Suppressor macrophage (primary cell): ENCODE results near the gene TAF3.

Experiments
- DNase-seq, 4 experiments: peaks; one replicate each; pipeline ENCODE4 v3.0.0-alpha.2; 2020 to 2022

The TAF3 gene

DNA sequence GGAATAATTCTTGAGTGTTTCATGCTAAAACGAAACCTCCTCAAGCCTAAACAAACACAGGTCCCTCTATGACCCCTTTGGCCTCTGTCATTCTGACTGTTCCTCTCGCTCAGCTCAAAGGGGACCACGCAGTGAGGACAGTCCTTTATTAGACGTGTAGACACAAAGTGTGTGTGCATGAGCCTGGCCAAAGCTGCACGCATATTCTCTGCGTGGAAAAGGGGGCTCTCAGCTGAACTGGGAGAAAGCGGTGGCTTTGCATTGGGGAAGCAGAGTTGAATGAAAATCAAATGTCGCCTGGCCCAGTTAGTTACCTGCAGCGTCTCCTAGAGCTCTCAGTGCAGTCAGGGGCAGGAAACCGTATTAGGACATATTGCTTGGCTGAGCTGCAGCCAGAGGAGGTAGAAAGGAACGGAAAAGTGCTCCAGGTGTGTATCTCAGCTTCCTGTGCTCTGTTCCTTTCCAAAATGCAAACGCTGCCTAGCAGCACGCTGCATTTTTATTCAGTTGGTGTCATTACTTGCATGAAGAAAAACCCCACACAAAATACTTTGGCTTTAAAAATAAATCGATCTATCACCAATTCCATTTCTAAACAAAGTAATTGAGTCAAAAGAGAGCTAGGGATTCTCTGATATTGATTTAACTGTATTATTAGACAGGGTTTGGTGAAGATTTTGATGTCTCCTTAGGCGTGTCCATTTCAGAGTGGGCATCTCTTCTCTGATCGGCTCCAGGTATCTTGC is 241.1 kb downstream of the TAF3 start:
- no peak for DNase-seq

GRCh38 chr10:8060010-8060703 is 241.9 kb downstream of the TAF3 start:
- DNase-seq = no peak

DNA sequence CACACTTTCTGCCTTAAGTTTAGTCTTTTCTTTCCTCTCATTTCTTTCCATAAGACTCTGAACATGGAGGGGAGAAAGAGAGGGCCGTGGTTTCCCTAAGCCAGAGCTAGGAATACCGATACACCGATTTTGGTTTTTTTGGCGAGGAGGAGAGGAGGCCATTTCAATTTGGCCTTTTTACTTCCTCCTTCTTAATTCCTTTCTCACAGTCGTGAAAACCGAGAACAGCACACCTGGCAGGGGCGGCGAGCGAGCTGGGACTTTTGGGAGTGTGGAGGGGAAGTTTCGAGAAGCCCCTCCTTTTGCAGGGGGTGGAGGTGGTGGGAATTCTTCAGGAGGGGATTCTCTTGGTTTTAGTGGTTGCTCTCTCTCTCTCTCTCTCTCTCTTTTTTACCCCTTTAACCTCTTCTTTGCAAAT is 242.4 kb downstream of the TAF3 start:
- DNase-seq = no peak

DNA sequence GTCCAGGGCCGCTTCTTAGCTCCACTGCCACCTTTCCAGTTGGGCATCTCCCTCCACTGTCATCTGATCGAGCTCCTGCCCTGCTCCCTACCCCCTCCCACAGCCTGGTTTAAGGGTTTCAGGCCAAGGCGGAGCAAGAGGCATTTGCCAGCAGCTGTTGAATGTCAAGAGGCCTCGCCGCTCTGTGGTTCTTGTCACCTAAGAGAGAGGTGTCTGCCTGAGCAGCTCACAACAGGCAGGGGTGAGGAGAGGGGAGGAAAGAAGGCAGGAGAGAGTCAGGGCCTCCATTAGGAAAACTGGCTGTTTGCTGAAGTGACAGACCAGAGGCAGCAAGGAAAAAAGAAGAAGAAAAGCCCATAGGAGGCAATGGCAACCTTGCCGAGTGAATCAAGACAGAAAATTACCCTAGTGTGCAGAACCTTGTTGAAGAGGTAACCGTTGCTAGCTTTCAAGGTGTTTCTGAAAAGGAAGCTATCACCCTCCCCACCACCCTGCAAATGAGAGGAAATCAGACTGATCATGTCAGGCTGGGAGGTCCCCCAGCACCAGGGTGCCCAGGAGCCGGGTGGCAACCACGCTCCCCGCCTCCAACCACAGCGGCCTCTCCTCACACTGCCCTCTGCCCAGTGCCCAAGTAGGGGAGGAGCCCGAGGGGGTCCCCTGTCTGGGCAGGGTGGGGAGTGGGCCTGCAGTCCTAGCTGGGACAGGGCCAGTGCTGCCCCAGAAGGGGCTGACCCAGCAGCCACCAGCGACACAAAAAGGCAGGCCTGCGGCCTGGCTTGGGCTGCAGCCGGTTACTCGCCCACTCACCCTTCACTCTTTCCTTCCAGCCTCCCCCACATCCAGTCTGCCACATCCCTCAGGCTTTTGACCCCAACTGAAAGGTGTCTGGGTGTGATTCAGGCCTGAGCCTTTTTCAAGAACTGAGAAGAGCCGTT is 243.2 kb downstream of the TAF3 start:
- DNase-seq = no peak

GRCh38 chr10:8063128-8063908 is 245.0 kb downstream of the TAF3 start:
- DNase-seq = no peak

DNA sequence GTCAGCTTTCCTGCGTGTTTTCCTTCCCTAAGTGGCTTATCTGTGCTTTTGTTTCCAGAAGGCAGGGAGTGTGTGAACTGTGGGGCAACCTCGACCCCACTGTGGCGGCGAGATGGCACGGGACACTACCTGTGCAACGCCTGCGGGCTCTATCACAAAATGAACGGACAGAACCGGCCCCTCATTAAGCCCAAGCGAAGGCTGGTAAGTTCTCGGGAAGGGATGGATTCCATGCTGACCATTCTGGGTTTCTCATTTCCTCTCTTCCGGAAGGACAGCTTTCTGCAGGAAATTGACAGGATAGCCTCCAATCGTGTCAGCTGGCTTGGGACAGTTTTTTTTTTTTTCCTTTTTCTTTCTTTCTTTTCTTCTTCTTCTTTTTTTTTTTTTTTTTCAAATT is 245.6 kb downstream of the TAF3 start:
- no peak for DNase-seq

GRCh38 chr10:8064436-8064835 is 246.1 kb downstream of the TAF3 start:
- DNase-seq = no peak

DNA sequence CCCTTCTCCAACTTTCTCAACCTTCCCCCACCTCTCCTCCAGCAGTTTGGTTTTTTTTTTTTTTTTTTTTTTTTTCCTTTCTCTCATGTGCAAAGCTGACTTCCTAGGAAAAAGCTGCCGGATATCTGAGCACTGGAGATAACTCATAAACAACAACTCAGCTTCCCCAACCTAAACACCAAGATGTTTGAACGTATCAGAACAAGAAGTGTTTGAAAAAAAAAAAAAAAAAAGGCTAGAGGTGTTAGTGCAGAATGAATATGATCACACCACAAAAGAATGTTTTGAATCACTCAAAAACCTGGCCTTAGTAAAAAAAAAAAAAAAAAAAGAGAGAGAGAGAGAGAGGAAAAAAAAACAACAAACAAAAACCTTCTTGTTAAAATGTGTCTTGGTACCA is 247.3 kb downstream of the TAF3 start:
- no peak for DNase-seq

DNA sequence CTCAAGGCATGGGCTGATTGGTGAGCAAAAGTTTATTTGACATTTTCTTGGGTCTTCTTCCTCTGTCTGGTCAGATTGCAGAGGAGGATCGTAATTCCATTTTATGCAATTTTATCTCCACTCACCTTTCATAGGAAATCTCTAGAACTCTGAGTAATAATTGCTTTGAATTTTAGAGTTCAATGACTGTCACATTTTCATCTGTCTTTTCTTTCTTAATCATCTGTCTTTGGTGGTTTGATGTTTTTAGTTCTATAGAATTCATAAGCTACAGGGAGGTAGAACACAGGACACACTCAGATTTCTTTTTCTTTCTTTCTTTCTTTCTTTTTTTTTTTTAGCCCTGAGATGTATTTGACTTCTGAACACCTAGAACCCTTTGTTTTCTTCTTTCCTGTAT is 247.8 kb downstream of the TAF3 start:
- no peak for DNase-seq
